Lung (tissue), 16 donors: ENCODE data around the gene EFCAB5. TPM values are rescaled to one million over a fixed set of nuclear protein-coding genes. Genes with fewer than 3 reads are reported as not detected.
"Not testable (repeated sequence)": the region's sequence is repeated elsewhere in the genome, so short reads cannot be mapped to it uniquely, and the experiment has no call there.

Source experiments
- ATAC-seq: fragments of 200-7000 bp; cut with Tn5 transposase; one replicate; pipeline ENCODE4 v1.9.1; 2020; ENCODE audit warnings: moderate number of reproducible peaks; ENCODE audit not compliant: insufficient read depth, low FRiP score
- DNase-seq, 3 donors: peaks; one replicate each; pipeline ENCODE4 v3.0.0-alpha.2; 2013 to 2017
- H3K27ac ChIP-seq, 2 donors: one replicate each; pipeline ENCODE4 v1.5.1; 2013; ENCODE audit warnings: mild to moderate bottlenecking in 2 of 2, moderate library complexity in 2 of 2, control low read depth in 1 of 2, inconsistent platforms in 1 of 2, low read depth in 1 of 2, low read length in 1 of 2
- H3K27me3 ChIP-seq, 3 donors: one replicate each; pipeline ENCODE4 v1.5.1; 2013; ENCODE audit warnings: low read length in 2 of 3; ENCODE audit not compliant: control insufficient read depth in 3 of 3, insufficient read depth in 3 of 3
- H3K36me3 ChIP-seq, 4 donors: one replicate each; pipeline ENCODE4 v1.5.1; 2013; ENCODE audit warnings: low read length in 4 of 4, mild to moderate bottlenecking in 1 of 4, moderate library complexity in 1 of 4; ENCODE audit not compliant: control insufficient read depth in 4 of 4, insufficient read depth in 4 of 4
- H3K4me1 ChIP-seq, 5 donors: one replicate each; pipeline ENCODE4 v1.5.1; 2013; ENCODE audit warnings: low read length in 5 of 5, mild to moderate bottlenecking in 2 of 5, moderate library complexity in 1 of 5; ENCODE audit not compliant: control insufficient read depth in 5 of 5, insufficient read depth in 5 of 5
- H3K4me3 ChIP-seq: one replicate; pipeline ENCODE4 v1.5.1; 2013; ENCODE audit warnings: mild to moderate bottlenecking, control low read depth, moderate library complexity
- H3K9ac ChIP-seq, 2 donors: one replicate each; pipeline ENCODE4 v1.5.1; 2013; ENCODE audit warnings: low read length in 2 of 2, control low read depth in 1 of 2; ENCODE audit not compliant: insufficient read depth in 1 of 2
- H3K9me3 ChIP-seq, 4 donors: one replicate each; pipeline ENCODE4 v1.5.1; 2013; ENCODE audit warnings: low read length in 3 of 4, mild to moderate bottlenecking in 1 of 4, moderate library complexity in 1 of 4; ENCODE audit not compliant: control insufficient read depth in 4 of 4, insufficient read depth in 3 of 4
- CTCF ChIP-seq: IDR thresholded peaks from 2 replicates; pipeline ENCODE4 v1.5.1; 2012; ENCODE audit warnings: mild to moderate bottlenecking; ENCODE audit errors: control extremely low read depth, extremely low read depth
- WGBS, 2 donors: extraction: QIAGEN DNeasy Blood & Tissue Kit; methylation state at CpG; one replicate each; pipeline ENCODE4 v1.1.7; 2013; 5-methylcytosine and 5-hydroxymethylcytosine counted together
- long read RNA-seq, 5 donors: transcript quantifications; one replicate each; lab custom pipeline, GENCODE V29; 2026
- polyA plus RNA-seq, 2 donors: library from polyadenylated mRNA; stranded (reverse); fragments of 200-250 nt; gene quantifications; one replicate each; pipeline ENCODE4 v1.2.1, GENCODE V29; 2013
- total RNA-seq, 2 donors: library from RNA; depleted of rRNA in 1 of 2; stranded (reverse); fragments of >200 nt in 1 of 2; gene quantifications; one replicate each; pipeline ENCODE4 v1.2.1, GENCODE V29; 2014 to 2021
- donor health status: control.
- donor health status: control.
- donor health status: Bipolar disorder and iron deficiency.
- donor health status: healthy.
- donor health status: DM: yes; HTN: yes; CAD: no.

Gene EFCAB5
- total RNA-seq = 1 to 10 TPM in 1 of 2 donors, under 1 TPM in 1; 0.61 to 2.2 TPM
- under 1 TPM; 0.09 to 0.24 TPM for polyA plus RNA-seq
- long read RNA-seq, donor 1 = 0 reads
- long read RNA-seq, donor 2 = 0 reads
- long read RNA-seq, donor 3 = 0 reads
- long read RNA-seq, donor 4 = 0 reads
- long read RNA-seq, donor 5 = 0 reads

- H3K36me3 ChIP-seq = no peaks in the 10 kb centered on the region
- ATAC-seq (no peak), DNase-seq (no peak)
- H3K27ac ChIP-seq = no peak within 1 kb of the TSS
- TF ChIP-seq CTCF = no peak
- H3K9ac ChIP-seq = no peak within 1 kb of the TSS
- no peaks in the 10 kb centered on the region for H3K27me3 ChIP-seq
- WGBS, 2 donors = 74 to 93% methylated on average over 1 of the region's 1 CpG
- no peak within 1 kb of the TSS for H3K4me3 ChIP-seq
- no peaks in the 10 kb centered on the region for H3K9me3 ChIP-seq
- no peaks in the 10 kb centered on the region for H3K4me1 ChIP-seq
These were observed at the start of gene EFCAB5 for GRCh38 chr17:29941334-29941733. TSS of gene EFCAB5 (plus strand) at chr17:29941634. CDS start at chr17:29941797, 163 bp downstream.

GRCh38 chr17:29892201-29892600, 49.2 kb upstream of the EFCAB5 start:
- H3K4me1 ChIP-seq = no peaks in the 10 kb centered on the region
- no peaks in the 10 kb centered on the region for H3K9me3 ChIP-seq
- H3K9ac ChIP-seq = no peak overlapping the region
- no peaks in the 10 kb centered on the region for H3K27me3 ChIP-seq
- no peak for ATAC-seq
- no peak overlapping the region for H3K4me3 ChIP-seq
- no peak for DNase-seq
- H3K27ac ChIP-seq = no peak overlapping the region
- no peak for TF ChIP-seq CTCF
- peaks cover 0 to 3% (median under 1%) of the 10 kb centered on the region in 4 donors for H3K36me3 ChIP-seq

- not testable (repeated sequence) for DNase-seq
These were observed 44.3 kb upstream of the EFCAB5 start for GRCh38 chr17:29897136-29897535.

GRCh38 chr17:29903471-29903870, 38.0 kb upstream of the EFCAB5 start:
- no peaks in the 10 kb centered on the region for H3K27me3 ChIP-seq
- H3K9ac ChIP-seq = no peak overlapping the region
- no peaks in the 10 kb centered on the region for H3K9me3 ChIP-seq
- H3K4me3 ChIP-seq = no peak overlapping the region
- no peaks in the 10 kb centered on the region for H3K36me3 ChIP-seq
- H3K27ac ChIP-seq = no peak overlapping the region
- 95 to 96% methylated on average over 2 of the region's 2 CpGs for WGBS, 2 donors
- H3K4me1 ChIP-seq = peaks cover 0 to 2% (median 0%) of the 10 kb centered on the region in 5 donors
- DNase-seq (no peak), ATAC-seq (no peak)
- TF ChIP-seq CTCF = no peak

More at GRCh38 chr17:29897136-29897535, 44.3 kb upstream of the EFCAB5 start:
- H3K9me3 ChIP-seq, H3K4me1 ChIP-seq, H3K27me3 ChIP-seq, H3K27ac ChIP-seq, H3K36me3 ChIP-seq, H3K4me3 ChIP-seq, ATAC-seq, H3K9ac ChIP-seq: not testable (repeated sequence)
- 93 to 99% methylated on average over 4 of the region's 4 CpGs for WGBS, 2 donors
